ENCODE measurements around the gene SLX4. TPM values are rescaled to one million over a fixed set of nuclear protein-coding genes. Genes with fewer than 3 reads are reported as not detected.
A peak's percentile ranks its signal among the peaks of the same experiment; 100 is the strongest.

SLX4 gene
- total RNA-seq, 1 donor from 2014 or later, result 2.8 TPM

GRCh38 chr16:3607161-3607560 is 4.2 kb downstream of the SLX4 start:
- ATAC-seq (no peak), DNase-seq (ENCODE audit: low spot score) (no peak)

- ATAC-seq (no peak), DNase-seq (ENCODE audit: low spot score) (no peak)
These were observed 5.0 kb downstream of the SLX4 start for GRCh38 chr16:3606441-3606840.

- ATAC-seq (no peak), DNase-seq (ENCODE audit: low spot score) (no peak)
These were observed 9.1 kb downstream of the SLX4 start for GRCh38 chr16:3602320-3602653.

- DNase-seq (ENCODE audit: low spot score) (no peak), ATAC-seq (no peak)
These were observed 9.6 kb downstream of the SLX4 start for GRCh38 chr16:3601614-3602319.

- no peak for ATAC-seq
- no peak for DNase-seq (ENCODE audit: low spot score)
These were observed 11.5 kb downstream of the SLX4 start for GRCh38 chr16:3599922-3600321.

- no peak for ATAC-seq
- no peak for DNase-seq (ENCODE audit: low spot score)
These were observed 12.3 kb downstream of the SLX4 start for GRCh38 chr16:3599121-3599520.

- DNase-seq (ENCODE audit: low spot score) (no peak), ATAC-seq (no peak)
These were observed 13.2 kb downstream of the SLX4 start for GRCh38 chr16:3598236-3598635.

- no peak for DNase-seq (ENCODE audit: low spot score)
- no peak for ATAC-seq
These were observed 13.7 kb downstream of the SLX4 start for GRCh38 chr16:3597676-3598075.

GRCh38 chr16:3597226-3597625 is 14.2 kb downstream of the SLX4 start:
- ATAC-seq (no peak), DNase-seq (ENCODE audit: low spot score) (no peak)

- ATAC-seq (no peak), DNase-seq (ENCODE audit: low spot score) (no peak)
These were observed 15.1 kb downstream of the SLX4 start for GRCh38 chr16:3596101-3596861.

- ATAC-seq (no peak), DNase-seq (ENCODE audit: low spot score) (no peak)
These were observed 15.8 kb downstream of the SLX4 start for GRCh38 chr16:3595521-3596021.

GRCh38 chr16:3595110-3595486 is 16.3 kb downstream of the SLX4 start:
- DNase-seq (ENCODE audit: low spot score) (no peak), ATAC-seq (no peak)

- ATAC-seq, result no peak
- DNase-seq (ENCODE audit: low spot score), result no peak
These were observed 16.9 kb downstream of the SLX4 start for GRCh38 chr16:3594316-3595109.

- DNase-seq (ENCODE audit: low spot score), result no peak
These were observed 18.8 kb downstream of the SLX4 start for GRCh38 chr16:3592559-3592958.

GRCh38 chr16:3591991-3592390 is 19.4 kb downstream of the SLX4 start:
- DNase-seq (ENCODE audit: low spot score), result no peak
- ATAC-seq, result no peak

More at GRCh38 chr16:3592559-3592958, 18.8 kb downstream of the SLX4 start:
- ATAC-seq, result peak; percentile 70

GRCh38 chr16:3591436-3591803 is 20.0 kb downstream of the SLX4 start:
- ATAC-seq, result no peak

GRCh38 chr16:3590736-3591435 is 20.5 kb downstream of the SLX4 start:
- ATAC-seq (no peak), DNase-seq (ENCODE audit: low spot score) (no peak)

More at GRCh38 chr16:3591436-3591803, 20.0 kb downstream of the SLX4 start:
- DNase-seq (ENCODE audit: low spot score), result no peak

GRCh38 chr16:3589991-3590701 is 21.3 kb downstream of the SLX4 start:
- ATAC-seq (no peak), DNase-seq (ENCODE audit: low spot score) (no peak)

- ATAC-seq (no peak), DNase-seq (ENCODE audit: low spot score) (no peak)
These were observed 21.9 kb downstream of the SLX4 start for GRCh38 chr16:3589441-3589921.

GRCh38 chr16:3589001-3589400 is 22.4 kb downstream of the SLX4 start:
- DNase-seq (ENCODE audit: low spot score) (no peak), ATAC-seq (no peak)

Data from left lobe of liver (tissue), 2 donors.